ENCODE results near the gene HERC6. TPM values are rescaled to one million over a fixed set of nuclear protein-coding genes. Genes with fewer than 3 reads are reported as not detected.

The HERC6 gene
- total RNA-seq, 2 experiments from 2014 or later = 1.1 to 1.8 TPM

DNA sequence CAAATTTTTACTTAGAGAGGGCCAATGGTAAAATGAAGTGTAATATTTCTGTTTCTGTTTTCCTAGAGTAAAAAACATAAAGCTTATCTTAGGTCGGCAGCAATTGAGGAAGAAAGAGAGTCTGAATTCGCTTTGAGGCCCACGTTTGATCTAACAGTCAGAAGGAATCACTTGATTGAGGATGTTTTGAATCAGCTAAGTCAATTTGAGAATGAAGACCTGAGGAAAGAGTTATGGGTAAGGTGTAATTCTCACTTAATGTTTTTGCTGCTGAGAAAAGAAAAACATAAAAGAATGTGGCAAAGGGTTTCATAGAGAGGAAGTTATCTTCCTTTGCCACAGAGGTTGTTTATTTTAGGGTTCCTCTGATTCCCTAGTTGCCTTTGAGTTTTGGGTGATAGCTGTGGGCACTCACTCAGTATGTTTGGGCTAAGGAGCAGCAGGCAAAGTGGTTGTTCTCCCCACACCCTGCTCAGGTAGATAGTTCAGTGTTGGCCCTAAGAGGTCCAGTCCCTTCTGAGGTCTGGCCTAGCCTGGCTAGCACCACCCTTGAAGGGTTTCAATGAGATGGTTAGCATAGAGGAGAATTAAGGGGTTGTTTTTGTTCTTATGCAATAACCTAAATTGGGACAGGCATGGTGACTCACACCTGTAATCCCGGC lies 110.6 kb downstream of the HERC6 start:
- ChIA-PET POLR2A (no interaction called here), CTCF (no interaction called here)

Other genes starting within 250 kb of the HERC6 start
- gene ABCG2, start 220.2 kb upstream of the HERC6 start, total RNA-seq = 1 to 10 TPM in 1 of 2 experiments, under 1 TPM in 1; 0.76 to 1.1 TPM
- 10 to 100 TPM; 38.1 to 42.3 TPM for gene PPM1K, start 94.3 kb upstream of the HERC6 start, total RNA-seq
- 1 to 10 TPM; 5.9 to 6.4 TPM for gene HERC5, start 78.3 kb downstream of the HERC6 start, total RNA-seq
- gene PYURF, start 144.9 kb downstream of the HERC6 start, total RNA-seq = 10 to 100 TPM; 61.9 to 68.6 TPM
- 10 to 100 TPM; 27.9 to 28.0 TPM for gene HERC3, start 213.6 kb downstream of the HERC6 start, total RNA-seq